H9 (cell line): ENCODE data around the gene EXOG. TPM values are rescaled to one million over a fixed set of nuclear protein-coding genes. Genes with fewer than 3 reads are reported as not detected.
A peak's percentile ranks its signal among the peaks of the same experiment; 100 is the strongest.

Experiments used
- DNase-seq: peaks from one replicate; pipeline ENCODE4 v3.0.0-alpha.2; 2017
- H2AFZ ChIP-seq: one replicate; pipeline ENCODE4 v1.6.1; 2013; ENCODE audit warnings: mild to moderate bottlenecking, low read length, control low read depth, moderate library complexity
- H2AK5ac ChIP-seq: 2 replicates; pipeline ENCODE4 v1.6.1; 2013; ENCODE audit warnings: low read length, control low read depth, mixed read lengths; ENCODE audit not compliant: insufficient read length
- H2BK120ac ChIP-seq: one replicate; pipeline ENCODE4 v1.6.1; 2013; ENCODE audit warnings: low read depth, mild to moderate bottlenecking, low read length, control low read depth, inconsistent platforms; ENCODE audit not compliant: poor library complexity, severe bottlenecking
- H2BK12ac ChIP-seq: 2 replicates; pipeline ENCODE4 v1.6.1; 2013; ENCODE audit warnings: low read length, control low read depth, mixed read lengths, low read depth; ENCODE audit not compliant: insufficient read length
- H2BK15ac ChIP-seq: 2 replicates; pipeline ENCODE4 v1.6.1; 2013; ENCODE audit warnings: low read depth, low read length, control low read depth
- H2BK20ac ChIP-seq: one replicate; pipeline ENCODE4 v1.6.1; 2013; ENCODE audit warnings: low read depth, mild to moderate bottlenecking, low read length, control low read depth, inconsistent platforms; ENCODE audit not compliant: poor library complexity, severe bottlenecking
- H2BK5ac ChIP-seq: 2 replicates; pipeline ENCODE4 v1.6.1; 2013; ENCODE audit warnings: low read length, control low read depth, mixed read lengths; ENCODE audit not compliant: insufficient read length
- H3K14ac ChIP-seq: 2 replicates; pipeline ENCODE4 v1.6.1; 2013; ENCODE audit warnings: low read length, control low read depth; ENCODE audit not compliant: insufficient read depth
- H3K18ac ChIP-seq: 2 replicates; pipeline ENCODE4 v1.6.1; 2013; ENCODE audit warnings: low read depth, mild to moderate bottlenecking, mixed read lengths, low read length, control low read depth; ENCODE audit not compliant: insufficient read length
- H3K23ac ChIP-seq: 2 replicates; pipeline ENCODE4 v1.6.1; 2013; ENCODE audit warnings: low read length, control low read depth, mixed read lengths, low read depth; ENCODE audit not compliant: insufficient read length
- H3K23me2 ChIP-seq: 2 replicates; pipeline ENCODE4 v1.6.1; 2013; ENCODE audit warnings: low read depth, mild to moderate bottlenecking, mixed read lengths, low read length, control low read depth; ENCODE audit not compliant: insufficient read length, poor library complexity, severe bottlenecking
- H3K27ac ChIP-seq: 2 replicates; pipeline ENCODE4 v1.5.1; 2013; ENCODE audit warnings: low read length, control low read depth, mixed read lengths, low read depth; ENCODE audit not compliant: insufficient read length
- H3K27me3 ChIP-seq: 2 replicates; pipeline ENCODE4 v1.6.1; 2013; ENCODE audit warnings: low read length, control low read depth, inconsistent platforms; ENCODE audit not compliant: insufficient read depth
- H3K4ac ChIP-seq: 2 replicates; pipeline ENCODE4 v1.6.1; 2013; ENCODE audit warnings: low read depth, mild to moderate bottlenecking, control low read depth, inconsistent platforms, low read length, moderate library complexity
- H3K4me1 ChIP-seq: 2 replicates; pipeline ENCODE4 v1.6.1; 2013; ENCODE audit warnings: low read length, control low read depth, inconsistent platforms; ENCODE audit not compliant: insufficient read depth
- H3K4me2 ChIP-seq: 2 replicates; pipeline ENCODE4 v1.6.1; 2013; ENCODE audit warnings: low read length, control low read depth, mixed read lengths; ENCODE audit not compliant: insufficient read length, insufficient read depth
- H3K56ac ChIP-seq: 2 replicates; pipeline ENCODE4 v1.6.1; 2013; ENCODE audit warnings: low read depth, mild to moderate bottlenecking, mixed read lengths, low read length, control low read depth; ENCODE audit not compliant: insufficient read length
- H3K79me1 ChIP-seq: 2 replicates; pipeline ENCODE4 v1.6.1; 2013; ENCODE audit warnings: low read depth, mild to moderate bottlenecking, moderate library complexity, low read length, control low read depth, inconsistent platforms; ENCODE audit not compliant: insufficient read depth, poor library complexity, severe bottlenecking
- H3K79me2 ChIP-seq: 2 replicates; pipeline ENCODE4 v1.6.1; 2013; ENCODE audit warnings: low read length, control low read depth, inconsistent platforms; ENCODE audit not compliant: insufficient read depth
- H3K9ac ChIP-seq: 2 replicates; pipeline ENCODE4 v1.6.1; 2013; ENCODE audit warnings: low read length, control low read depth, mixed read lengths; ENCODE audit not compliant: insufficient read length; ENCODE audit errors: extremely low read depth
- H3K9me3 ChIP-seq: one replicate; pipeline ENCODE4 v1.6.1; 2013; ENCODE audit warnings: low read depth, low read length, inconsistent platforms; ENCODE audit not compliant: control insufficient read depth
- H3T11ph ChIP-seq: one replicate; pipeline ENCODE4 v1.6.1; 2013; ENCODE audit warnings: mild to moderate bottlenecking, low read length, control low read depth, inconsistent platforms
- H4K20me1 ChIP-seq: one replicate; pipeline ENCODE4 v1.6.1; 2013; ENCODE audit not compliant: control insufficient read depth, insufficient read length, insufficient read depth
- H4K5ac ChIP-seq: 2 replicates; pipeline ENCODE4 v1.6.1; 2013; ENCODE audit warnings: low read depth, mild to moderate bottlenecking, mixed read lengths, low read length, control low read depth; ENCODE audit not compliant: insufficient read length
- H4K8ac ChIP-seq: replicated peaks from 2 replicates; pipeline ENCODE4 v1.6.1; 2013; ENCODE audit warnings: low read length, control low read depth, mixed read lengths, low read depth; ENCODE audit not compliant: insufficient read length
- H4K91ac ChIP-seq: 2 replicates; pipeline ENCODE4 v1.6.1; 2013; ENCODE audit warnings: low read depth, mild to moderate bottlenecking, moderate library complexity, mixed read lengths, low read length, control low read depth; ENCODE audit not compliant: insufficient read length
- H3K27ac Mint-ChIP-seq, 3 experiments: 2 replicates in 2 of 3; 3 replicates in 1 of 3; pipeline ENCODE4 v1.8.0; 2020 to 2021; ENCODE audit warnings: mixed read lengths in 3 of 3, mild to moderate bottlenecking in 1 of 3, moderate library complexity in 1 of 3
- H3K27me3 Mint-ChIP-seq: 2 replicates; pipeline ENCODE4 v1.8.0; 2021; ENCODE audit warnings: low read depth, mild to moderate bottlenecking, moderate library complexity, mixed read lengths
- H3K36me3 Mint-ChIP-seq, 3 experiments: 2 replicates in 2 of 3; 3 replicates in 1 of 3; pipeline ENCODE4 v1.8.0; 2020 to 2021; ENCODE audit warnings: low read depth in 3 of 3, mixed read lengths in 3 of 3; ENCODE audit not compliant: insufficient read depth in 1 of 3
- H3K4me1 Mint-ChIP-seq, 2 experiments: 2 replicates each; pipeline ENCODE4 v1.8.0; 2020; ENCODE audit warnings: mixed read lengths in 2 of 2
- H3K4me3 Mint-ChIP-seq, 2 experiments: 2 replicates in 1 of 2; 3 replicates in 1 of 2; pipeline ENCODE4 v1.8.0; 2020 to 2021; ENCODE audit warnings: mild to moderate bottlenecking in 2 of 2, mixed read lengths in 2 of 2, moderate library complexity in 1 of 2
- H3K9me3 Mint-ChIP-seq, 2 experiments: 2 replicates in 1 of 2; 3 replicates in 1 of 2; pipeline ENCODE4 v1.8.0; 2020; ENCODE audit warnings: mild to moderate bottlenecking in 2 of 2, mixed read lengths in 2 of 2, moderate library complexity in 1 of 2
- WGBS: extraction: QIAGEN DNeasy Blood & Tissue Kit; methylation state at CpG from one replicate; pipeline ENCODE4 v1.1.7; 2013; ENCODE audit warnings: missing lambda C conversion rate, low lambda C conversion rate, mixed read lengths; ENCODE audit not compliant: insufficient read length; ENCODE audit errors: extremely low coverage; 5-methylcytosine and 5-hydroxymethylcytosine counted together
- total RNA-seq: library from RNA; stranded (reverse); gene quantifications from 2 replicates; pipeline ENCODE4 v1.2.1, GENCODE V29; 2021
- TF ChIP-seq, protein P1 (sequence below): fragments of 200-600 bp; sonication (generic); conservative IDR thresholded peaks from 3 replicates; pipeline ENCODE4 v1.8.0; 2021; ENCODE audit warnings: antibody characterized with exemption, mild to moderate bottlenecking

EXOG gene
- total RNA-seq, 1 experiment from 2014 or later = 14.1 TPM

DNA sequence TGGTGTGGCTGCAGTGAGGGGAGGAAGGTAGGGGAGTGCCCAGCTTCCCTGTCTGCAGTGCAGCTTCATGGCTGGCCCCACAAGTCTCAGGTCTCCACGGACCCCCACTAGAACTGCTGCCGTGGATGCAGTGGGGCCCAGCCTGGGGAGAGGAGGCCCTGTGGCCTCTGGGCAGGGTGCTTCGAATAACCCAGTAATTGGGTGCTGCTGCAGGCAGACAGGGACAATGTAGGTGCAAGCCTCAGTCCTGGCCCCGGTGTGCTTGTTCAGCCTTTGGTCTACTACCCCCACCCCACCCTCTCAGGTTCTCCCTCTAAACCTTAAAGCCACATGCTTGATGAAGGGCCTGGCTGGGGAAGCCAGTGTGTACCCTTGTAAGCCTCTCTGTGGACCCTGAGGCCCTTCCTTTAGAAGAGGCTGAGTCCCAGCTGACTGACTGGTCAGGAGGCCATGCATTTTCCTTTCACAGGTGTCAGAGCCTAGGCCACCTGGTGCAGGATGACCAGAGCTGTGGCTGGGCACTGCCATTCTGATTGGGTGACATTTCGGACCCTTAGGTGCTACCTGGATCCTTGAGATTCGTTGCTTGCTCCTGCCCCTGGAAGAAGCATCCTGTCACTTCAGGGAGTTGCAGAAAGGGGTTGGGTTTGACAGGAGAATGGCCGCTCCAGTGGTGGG, 21.1 kb upstream of the EXOG start:
- H4K20me1 ChIP-seq = peaks cover 2% of the 10 kb centered on the region
- no peak overlapping the region for H3K9ac ChIP-seq
- H3K79me2 ChIP-seq = peaks cover 29% of the 10 kb centered on the region; the same call in 1 of the 2 replicates
- no peak overlapping the region for H2BK120ac ChIP-seq
- no peak overlapping the region for H3K4me2 ChIP-seq
- DNase-seq = no peak
- peaks cover 8% of the 10 kb centered on the region in 2 experiments; a peak in 4 of 5 replicates for H3K9me3 Mint-ChIP-seq
- H3K36me3 Mint-ChIP-seq = peaks cover 15 to 33% (median 24%) of the 10 kb centered on the region in 3 experiments
- no peak overlapping the region for H3K14ac ChIP-seq
- H3K56ac ChIP-seq = no peak overlapping the region
- TF ChIP-seq, protein P1, sequence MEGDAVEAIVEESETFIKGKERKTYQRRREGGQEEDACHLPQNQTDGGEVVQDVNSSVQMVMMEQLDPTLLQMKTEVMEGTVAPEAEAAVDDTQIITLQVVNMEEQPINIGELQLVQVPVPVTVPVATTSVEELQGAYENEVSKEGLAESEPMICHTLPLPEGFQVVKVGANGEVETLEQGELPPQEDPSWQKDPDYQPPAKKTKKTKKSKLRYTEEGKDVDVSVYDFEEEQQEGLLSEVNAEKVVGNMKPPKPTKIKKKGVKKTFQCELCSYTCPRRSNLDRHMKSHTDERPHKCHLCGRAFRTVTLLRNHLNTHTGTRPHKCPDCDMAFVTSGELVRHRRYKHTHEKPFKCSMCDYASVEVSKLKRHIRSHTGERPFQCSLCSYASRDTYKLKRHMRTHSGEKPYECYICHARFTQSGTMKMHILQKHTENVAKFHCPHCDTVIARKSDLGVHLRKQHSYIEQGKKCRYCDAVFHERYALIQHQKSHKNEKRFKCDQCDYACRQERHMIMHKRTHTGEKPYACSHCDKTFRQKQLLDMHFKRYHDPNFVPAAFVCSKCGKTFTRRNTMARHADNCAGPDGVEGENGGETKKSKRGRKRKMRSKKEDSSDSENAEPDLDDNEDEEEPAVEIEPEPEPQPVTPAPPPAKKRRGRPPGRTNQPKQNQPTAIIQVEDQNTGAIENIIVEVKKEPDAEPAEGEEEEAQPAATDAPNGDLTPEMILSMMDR = no peak
- H3K27ac Mint-ChIP-seq = peak overlapping the region in 1 of 3 experiments; percentile 35; a peak in 1 of 7 replicates
- no peak overlapping the region for H3T11ph ChIP-seq
- peaks cover 14 to 15% of the 10 kb centered on the region in 2 experiments for H3K4me1 Mint-ChIP-seq
- no peak overlapping the region for H4K91ac ChIP-seq
- no peaks in the 10 kb centered on the region for H3K27me3 Mint-ChIP-seq
- no peaks in the 10 kb centered on the region for H3K4me1 ChIP-seq
- H2AFZ ChIP-seq = no peak overlapping the region
- H2BK15ac ChIP-seq = no peak overlapping the region
- H4K5ac ChIP-seq = no peak overlapping the region
- H2BK12ac ChIP-seq = no peak overlapping the region
- no peaks in the 10 kb centered on the region for H3K27me3 ChIP-seq
- H3K79me1 ChIP-seq = peaks cover 3% of the 10 kb centered on the region
- no peak overlapping the region for H3K4me3 Mint-ChIP-seq
- H4K8ac ChIP-seq = no peak overlapping the region
- H2BK20ac ChIP-seq = no peak overlapping the region
- WGBS = no CpG with 5 or more reads among the region's 7 CpGs
- H3K23ac ChIP-seq = no peak overlapping the region
- H2BK5ac ChIP-seq = no peak overlapping the region
- H3K27ac ChIP-seq = no peak overlapping the region
- H3K4ac ChIP-seq = no peak overlapping the region
- no peaks in the 10 kb centered on the region for H3K23me2 ChIP-seq
- H3K9me3 ChIP-seq = no peaks in the 10 kb centered on the region
- H2AK5ac ChIP-seq = no peak overlapping the region
- no peak overlapping the region for H3K18ac ChIP-seq
